Raji (cell line): Measurements from ENCODE around the gene KCNQ1.

Experiments used
- POLR2A ChIP-seq: IDR thresholded peaks from 2 replicates; pipeline ENCODE4 v1.6.1; 2011; ENCODE audit warnings: low read depth, low read length, control low read depth; ENCODE audit not compliant: insufficient read depth

Gene KCNQ1

GRCh38 chr11:2418693-2419360, 26.0 kb upstream of the KCNQ1 start:
- no peak for TF ChIP-seq POLR2A

- no peak for TF ChIP-seq POLR2A
Observed at GRCh38 chr11:2419638-2420501, 24.9 kb upstream of the KCNQ1 start.

- TF ChIP-seq POLR2A = no peak
Observed at GRCh38 chr11:2420502-2421225, 24.1 kb upstream of the KCNQ1 start.

GRCh38 chr11:2421226-2421994, 23.4 kb upstream of the KCNQ1 start:
- no peak for TF ChIP-seq POLR2A

GRCh38 chr11:2421996-2422395, 22.8 kb upstream of the KCNQ1 start:
- TF ChIP-seq POLR2A = no peak

GRCh38 chr11:2422461-2423156, 22.2 kb upstream of the KCNQ1 start:
- TF ChIP-seq POLR2A = no peak

GRCh38 chr11:2423157-2424025, 21.4 kb upstream of the KCNQ1 start:
- no peak for TF ChIP-seq POLR2A

- TF ChIP-seq POLR2A = no peak
Observed at GRCh38 chr11:2424811-2425495, 19.9 kb upstream of the KCNQ1 start.

- TF ChIP-seq POLR2A = no peak
Observed at GRCh38 chr11:2425506-2425905, 19.3 kb upstream of the KCNQ1 start.

- TF ChIP-seq POLR2A = no peak
Observed at GRCh38 chr11:2426221-2426620, 18.6 kb upstream of the KCNQ1 start.

- no peak for TF ChIP-seq POLR2A
Observed at GRCh38 chr11:2426826-2427521, 17.8 kb upstream of the KCNQ1 start.

- no peak for TF ChIP-seq POLR2A
Observed at GRCh38 chr11:2427721-2428321, 17.0 kb upstream of the KCNQ1 start.
